WTC11 (cell line): ENCODE results near the gene EHD2. TPM values are rescaled to one million over a fixed set of nuclear protein-coding genes. Genes with fewer than 3 reads are reported as not detected.

ENCODE experiments used
- ATAC-seq: fragments of 200-7000 bp; cut with Tn5 transposase; 2 replicates; pipeline ENCODE4 v1.10.0; 2021; ENCODE audit warnings: mild to moderate bottlenecking, moderate library complexity
- CTCF ChIA-PET: fragments of 300-600 bp; sonication (Branson Sonifier 250); formaldehyde crosslinking; loops from one replicate; lab custom pipeline; 2021; ENCODE audit warnings: antibody characterized with exemption; lab: Charles Lee
- POLR2A ChIA-PET: fragments of 350-600 bp; sonication (Branson Sonifier 250); formaldehyde crosslinking; loops from one replicate; lab custom pipeline; 2021; ENCODE audit warnings: antibody characterized with exemption; lab: Charles Lee
- DNase-seq: peaks from one replicate; pipeline ENCODE4 v3.0.0; 2021; ENCODE audit warnings: low spot score
- H3K27ac Mint-ChIP-seq: 2 replicates; pipeline ENCODE4 v1.8.0; 2021; ENCODE audit warnings: mixed read lengths
- H3K27me3 Mint-ChIP-seq: 2 replicates; pipeline ENCODE4 v1.8.0; 2021; ENCODE audit warnings: low read depth, mild to moderate bottlenecking, moderate library complexity, mixed read lengths
- H3K36me3 Mint-ChIP-seq: 2 replicates; pipeline ENCODE4 v1.8.0; 2021; ENCODE audit warnings: mixed read lengths
- H3K4me1 Mint-ChIP-seq: 2 replicates; pipeline ENCODE4 v1.8.0; 2022; ENCODE audit warnings: mixed read lengths
- H3K4me3 Mint-ChIP-seq: 2 replicates; pipeline ENCODE4 v1.8.0; 2021; ENCODE audit warnings: mild to moderate bottlenecking, moderate library complexity, mixed read lengths
- H3K9me3 Mint-ChIP-seq: 2 replicates; pipeline ENCODE4 v1.8.0; 2021; ENCODE audit warnings: mixed read lengths
- ATF6 ChIP-seq: sonication (generic); formaldehyde crosslinking; IDR thresholded peaks from 2 replicates; pipeline ENCODE4 v1.8.1; 2023; ENCODE audit warnings: mild to moderate bottlenecking, missing genetic modification reagents
- CREB1 ChIP-seq: sonication (generic); formaldehyde crosslinking; IDR thresholded peaks from 2 replicates; pipeline ENCODE4 v1.8.0; 2023; ENCODE audit warnings: mild to moderate bottlenecking, missing genetic modification reagents
- E2F1 ChIP-seq: sonication (generic); formaldehyde crosslinking; IDR thresholded peaks from 2 replicates; pipeline ENCODE4 v1.8.0; 2022; ENCODE audit warnings: mild to moderate bottlenecking, missing genetic modification reagents
- EMX1 ChIP-seq: fragments of 250-450 bp; sonication (Bioruptor Pico); IDR thresholded peaks from 2 replicates; pipeline ENCODE4 v1.8.0; 2021; ENCODE audit warnings: mild to moderate bottlenecking
- ETV6 ChIP-seq: sonication (generic); formaldehyde crosslinking; IDR thresholded peaks from 2 replicates; pipeline ENCODE4 v1.8.1; 2022; ENCODE audit warnings: mild to moderate bottlenecking, missing genetic modification reagents
- GTF2I ChIP-seq: fragments of 250-450 bp; sonication (Bioruptor Pico); conservative IDR thresholded peaks from 2 replicates; pipeline ENCODE4 v1.4.0; 2021; ENCODE audit warnings: mild to moderate bottlenecking
- HMGXB4 ChIP-seq: sonication (generic); formaldehyde crosslinking; IDR thresholded peaks from 2 replicates; pipeline ENCODE4 v1.8.1; 2023; ENCODE audit warnings: mild to moderate bottlenecking, moderate library complexity, missing genetic modification reagents
- IRF1 ChIP-seq: sonication (generic); formaldehyde crosslinking; IDR thresholded peaks from 2 replicates; pipeline ENCODE4 v1.8.0; 2023; ENCODE audit warnings: missing genetic modification reagents
- IRF2 ChIP-seq: sonication (generic); formaldehyde crosslinking; IDR thresholded peaks from 2 replicates; pipeline ENCODE4 v1.8.0; 2022; ENCODE audit warnings: low read depth, missing genetic modification reagents, borderline replicate concordance
- KAT7 ChIP-seq: sonication (generic); formaldehyde crosslinking; IDR thresholded peaks from 2 replicates; pipeline ENCODE4 v1.8.1; 2023; ENCODE audit warnings: missing genetic modification reagents, mild to moderate bottlenecking, borderline replicate concordance
- MYBL2 ChIP-seq: sonication (generic); formaldehyde crosslinking; IDR thresholded peaks from 2 replicates; pipeline ENCODE4 v1.8.1; 2023; ENCODE audit warnings: mild to moderate bottlenecking, moderate library complexity, missing genetic modification reagents
- SMAD3 ChIP-seq: sonication (generic); formaldehyde crosslinking; IDR thresholded peaks from 2 replicates; pipeline ENCODE4 v1.8.0; 2022; ENCODE audit warnings: missing genetic modification reagents, mild to moderate bottlenecking, borderline replicate concordance
- STAT6 ChIP-seq: sonication (generic); formaldehyde crosslinking; conservative IDR thresholded peaks from 2 replicates; pipeline ENCODE4 v1.8.1; 2023; ENCODE audit warnings: mild to moderate bottlenecking, low read depth, missing genetic modification reagents, moderate library complexity
- ZNF121 ChIP-seq: sonication (generic); formaldehyde crosslinking; IDR thresholded peaks from 2 replicates; pipeline ENCODE4 v1.8.0; 2023; ENCODE audit warnings: missing genetic modification reagents
- ZNF138 ChIP-seq: sonication (generic); formaldehyde crosslinking; conservative IDR thresholded peaks from 2 replicates; pipeline ENCODE4 v1.8.1; 2022; ENCODE audit warnings: mild to moderate bottlenecking, moderate library complexity, missing genetic modification reagents
- ZNF416 ChIP-seq: fragments of 250-450 bp; sonication (Bioruptor Pico); IDR thresholded peaks from 2 replicates; pipeline ENCODE4 v1.9.0; 2021; ENCODE audit warnings: mild to moderate bottlenecking, inconsistent platforms
- total RNA-seq: library from RNA; stranded (reverse); gene quantifications from 3 replicates; pipeline ENCODE4 v1.2.3, GENCODE V29; 2021

The EHD2 gene
- total RNA-seq, 1 experiment from 2014 or later, result 11.8 TPM

- DNase-seq (no peak), ATAC-seq (no peak)
- ChIA-PET CTCF (interaction anchor here (0.6 kb wide), 1 partner anchor 113 kb away, joined by 4 read pairs; no protein-coding TSS in a partner anchor), POLR2A (interaction anchor here (1.0 kb wide), 1 partner anchor 8 kb away, joined by 4 read pairs; no protein-coding TSS in a partner anchor)
- Mint-ChIP-seq H3K9me3 (peaks cover 4% of the 10 kb centered on the region), H3K4me3 (no peak overlapping the region), H3K36me3 (peaks cover 35% of the 10 kb centered on the region), H3K27ac (no peak overlapping the region), H3K4me1 (peaks cover 8% of the 10 kb centered on the region), H3K27me3 (no peaks in the 10 kb centered on the region)
- TF ChIP-seq EMX1 (CRISPR knock-in tag) (peak; percentile 38; the same call in 1 of the 2 replicates), KAT7 (CRISPR knock-in tag) (no peak), ATF6 (CRISPR knock-in tag) (no peak), ZNF138 (no peak)
Measured at GRCh38 chr19:47760632-47760999, 47.4 kb downstream of the EHD2 start.

- no peak for DNase-seq
- H3K9me3 Mint-ChIP-seq, result peaks cover 4% of the 10 kb centered on the region
- peak overlapping the region; percentile 57; the same call in 1 of the 2 replicates for H3K27ac Mint-ChIP-seq
- H3K27me3 Mint-ChIP-seq, result no peaks in the 10 kb centered on the region
- CTCF ChIA-PET, result interaction anchor here (8.5 kb wide), 1 partner anchor 27 kb away, joined by 368 read pairs; no protein-coding TSS in a partner anchor
- TF ChIP-seq ZNF416 (no peak), IRF2 (CRISPR knock-in tag) (no peak), HMGXB4 (CRISPR knock-in tag) (no peak), STAT6 (no peak), MYBL2 (CRISPR knock-in tag) (no peak), CREB1 (no peak), SMAD3 (CRISPR knock-in tag) (no peak), IRF1 (CRISPR knock-in tag) (no peak), E2F1 (no peak)
- TF ChIP-seq, all 79 proteins: peak for 0
- Mint-ChIP-seq H3K36me3 (peaks cover 28% of the 10 kb centered on the region), H3K4me3 (no peak overlapping the region), H3K4me1 (peaks cover 11% of the 10 kb centered on the region)
- ATAC-seq, result no peak
- POLR2A ChIA-PET, result interaction anchor here (1.0 kb wide), 1 partner anchor 9 kb away, joined by 4 read pairs; no protein-coding TSS in a partner anchor
Measured at GRCh38 chr19:47761566-47761965, 48.3 kb downstream of the EHD2 start.

- H3K36me3 Mint-ChIP-seq, result peaks cover 23% of the 10 kb centered on the region
- H3K4me1 Mint-ChIP-seq, result peaks cover 11% of the 10 kb centered on the region
- peak; percentile 88 for TF ChIP-seq ZNF121
- no peak for TF ChIP-seq ETV6
- 0 out of 2 replicates have a peak, but pooled peaks have one; percentile 29 for TF ChIP-seq GTF2I
- H3K4me3 Mint-ChIP-seq, result no peak overlapping the region
- POLR2A ChIA-PET, result no interaction called here
- no peak overlapping the region for H3K27ac Mint-ChIP-seq
- ATAC-seq (no peak), DNase-seq (no peak)
- CTCF ChIA-PET, result interaction anchor here (0.6 to 8.5 kb wide), 2 partner anchors 27 to 45 kb away, joined by 5 to 368 read pairs; no protein-coding TSS in a partner anchor
- no peaks in the 10 kb centered on the region for H3K27me3 Mint-ChIP-seq
- H3K9me3 Mint-ChIP-seq, result peaks cover 4% of the 10 kb centered on the region
Measured at GRCh38 chr19:47762151-47762550, 48.9 kb downstream of the EHD2 start.
